ENCODE data around the gene NINJ1.

NINJ1 gene

DNA sequence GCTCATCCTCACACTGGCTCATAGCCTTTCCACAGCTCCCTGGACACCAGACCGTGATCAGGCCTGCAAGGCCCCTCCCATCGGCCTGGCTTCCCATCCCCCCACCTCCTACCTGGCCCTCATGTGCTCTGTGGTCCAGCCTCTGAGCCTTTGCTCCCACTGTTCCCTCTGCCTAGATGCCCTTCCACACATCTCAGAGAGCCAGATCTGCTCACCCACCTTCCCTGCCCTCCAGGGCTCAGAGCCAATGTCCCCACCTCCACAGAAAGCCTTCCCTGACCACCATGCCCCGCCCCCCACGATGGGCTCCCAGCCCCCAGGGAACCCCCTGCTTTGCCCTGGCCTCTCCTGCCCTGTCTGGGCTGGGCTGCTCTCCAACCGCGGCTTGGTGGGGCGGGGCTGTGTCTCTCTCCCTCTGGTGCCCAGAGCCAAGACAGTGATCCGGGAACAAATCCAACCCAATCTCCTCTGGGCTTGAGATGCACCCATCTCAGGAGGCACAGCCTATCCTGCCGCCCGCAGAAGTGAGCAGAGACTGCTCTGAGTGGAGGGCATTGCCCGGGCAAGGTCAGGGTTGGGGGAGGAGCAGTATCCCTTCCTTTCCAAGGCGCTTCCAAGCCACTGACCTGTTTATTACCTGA lies 1.6 kb downstream of the NINJ1 start:
- DNase-seq = no peak

GRCh38 chr9:93131599-93132286 lies 2.3 kb downstream of the NINJ1 start:
- no peak for DNase-seq

DNA sequence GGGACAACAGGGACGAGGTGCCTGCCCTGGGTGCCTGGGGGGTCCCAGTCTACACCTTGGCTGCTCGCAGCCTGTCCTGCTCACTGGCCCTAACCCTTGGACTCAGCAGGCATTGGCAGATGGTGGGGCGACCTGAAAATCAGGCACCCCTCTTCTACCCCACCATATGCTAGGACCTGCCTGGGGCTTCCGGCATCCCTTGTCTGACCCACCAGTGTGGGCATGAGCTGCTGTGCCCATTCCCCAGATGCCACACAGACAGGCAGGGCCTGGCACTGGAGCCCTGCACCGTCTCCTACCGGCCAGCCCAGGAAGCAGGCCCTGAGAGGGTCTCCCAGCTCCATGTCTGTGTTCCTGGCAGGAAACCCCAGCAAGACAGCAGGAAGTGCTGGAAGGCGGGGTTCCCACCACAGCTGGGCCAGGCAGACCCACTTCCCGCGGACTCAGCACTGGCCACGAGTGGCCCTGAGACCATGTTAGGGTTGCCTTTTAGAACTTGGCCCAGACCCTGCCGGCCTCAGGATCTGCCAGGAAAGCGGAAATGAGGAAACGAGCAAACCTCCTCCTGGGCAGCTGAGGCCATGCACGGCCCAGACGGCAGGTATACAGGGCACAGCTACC lies 3.1 kb downstream of the NINJ1 start:
- DNase-seq = no peak

GRCh38 chr9:93129691-93130500 lies 4.2 kb downstream of the NINJ1 start:
- no peak for DNase-seq

GRCh38 chr9:93129286-93129685 lies 4.8 kb downstream of the NINJ1 start:
- DNase-seq = no peak

DNA sequence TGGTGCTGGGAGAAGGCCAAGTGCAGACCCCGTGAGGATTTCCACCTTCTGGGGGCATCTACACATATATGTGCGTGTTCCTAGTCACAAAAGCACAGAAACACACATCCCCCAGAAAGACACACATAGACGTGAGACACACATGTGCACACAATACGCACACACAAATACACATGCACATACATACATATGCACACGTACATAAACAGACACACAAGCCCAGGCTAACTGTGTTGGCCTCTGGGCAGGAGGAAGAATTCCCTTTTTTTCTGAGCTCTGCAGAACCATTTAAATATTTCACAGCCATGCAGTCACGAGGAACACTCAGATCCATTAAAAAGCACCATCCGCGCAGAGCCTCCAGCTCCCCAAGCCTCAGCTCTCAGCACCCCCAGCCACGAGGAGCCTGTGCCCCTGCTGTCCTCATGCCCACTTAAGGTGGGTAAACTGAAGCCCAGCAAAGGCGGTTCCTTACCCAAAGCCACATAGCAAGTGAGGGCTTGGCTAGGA lies 5.3 kb downstream of the NINJ1 start:
- no peak for DNase-seq

DNA sequence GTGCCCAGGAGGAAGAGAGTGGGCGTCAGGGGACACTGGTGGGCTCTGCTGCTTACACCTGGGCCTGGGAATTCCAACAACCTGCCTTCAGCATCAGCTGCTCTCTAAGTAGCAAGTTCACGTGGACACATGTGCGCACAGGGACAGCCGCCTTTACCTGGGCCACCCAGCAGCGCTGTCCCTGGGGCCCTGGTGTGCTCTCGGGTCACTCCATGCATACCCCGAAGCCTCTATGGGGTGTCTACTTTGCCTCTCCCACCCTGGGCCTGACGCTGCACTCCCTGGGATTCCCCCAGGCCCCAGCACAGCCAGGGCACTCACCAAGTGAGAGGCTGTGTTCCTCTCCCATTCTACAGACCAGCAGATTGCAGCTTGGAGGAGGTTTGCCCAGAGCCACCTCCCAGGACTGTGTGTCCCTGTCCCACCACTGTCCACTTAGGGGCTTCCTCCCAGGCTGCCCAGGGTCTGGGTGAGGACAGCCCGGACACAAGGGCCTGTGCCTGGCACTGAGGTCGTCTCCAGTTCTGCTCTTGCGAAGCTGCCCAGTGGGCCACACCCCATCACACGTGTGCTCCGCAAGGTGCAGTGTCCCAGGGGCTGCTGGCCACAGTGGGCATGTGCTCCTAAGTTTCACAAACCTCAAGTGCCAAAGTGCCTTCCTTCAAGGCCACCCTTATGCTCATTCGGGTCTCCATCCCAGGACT lies 5.9 kb downstream of the NINJ1 start:
- DNase-seq = no peak

DNA sequence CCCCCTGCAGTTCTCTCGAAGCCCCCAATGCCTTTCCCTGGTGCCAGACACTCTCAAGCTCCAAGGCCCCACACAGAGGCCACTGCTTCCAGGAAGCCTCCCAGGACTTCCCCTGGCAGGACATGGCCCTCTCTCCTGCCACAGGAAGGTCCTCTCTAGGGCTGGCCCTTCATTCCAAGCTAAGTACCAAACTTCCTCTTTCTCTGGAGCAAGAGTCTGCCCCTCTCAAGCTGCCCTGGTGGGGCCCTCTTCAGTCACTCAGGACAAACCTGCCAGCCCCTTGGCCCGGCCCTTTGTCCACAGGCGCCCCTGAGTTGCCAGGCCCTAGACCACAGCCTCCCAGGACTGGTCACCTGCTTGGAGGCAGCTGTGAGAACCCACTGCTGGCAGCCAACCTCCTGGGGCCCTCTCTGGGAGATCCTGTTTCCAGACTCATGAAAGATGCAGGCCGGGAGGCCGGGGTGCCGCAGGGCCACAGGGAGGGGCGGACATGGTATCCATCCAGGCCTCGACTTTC lies 6.6 kb downstream of the NINJ1 start:
- no peak for DNase-seq

GRCh38 chr9:93126825-93127368 lies 7.2 kb downstream of the NINJ1 start:
- DNase-seq = no peak

- DNase-seq = no peak
Measured at GRCh38 chr9:93126151-93126781, 7.8 kb downstream of the NINJ1 start.

GRCh38 chr9:93125331-93125894 lies 8.6 kb downstream of the NINJ1 start:
- no peak for DNase-seq

DNA sequence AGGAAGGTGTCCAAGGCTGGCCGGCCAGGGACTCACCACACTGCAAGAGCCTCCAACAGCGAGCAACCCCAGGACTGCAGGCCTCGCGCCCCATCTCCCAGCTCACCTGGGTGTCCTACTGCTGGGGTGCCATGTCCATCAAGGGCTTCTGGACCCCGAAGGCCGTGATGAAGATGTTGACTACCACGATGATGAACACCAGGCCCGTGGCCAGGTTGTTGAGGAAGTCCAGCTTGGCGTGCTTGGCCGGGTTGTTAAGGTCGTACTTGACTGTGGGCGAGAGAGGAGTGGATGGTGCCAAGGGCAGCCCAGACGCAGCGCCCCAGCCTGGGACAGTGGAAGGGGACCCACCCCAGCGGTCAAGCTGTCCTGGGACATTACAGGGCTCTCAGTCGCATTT lies 9.3 kb downstream of the NINJ1 start:
- no peak for DNase-seq

- no peak for DNase-seq
Measured at GRCh38 chr9:93123561-93124283, 10.3 kb downstream of the NINJ1 start.

DNA sequence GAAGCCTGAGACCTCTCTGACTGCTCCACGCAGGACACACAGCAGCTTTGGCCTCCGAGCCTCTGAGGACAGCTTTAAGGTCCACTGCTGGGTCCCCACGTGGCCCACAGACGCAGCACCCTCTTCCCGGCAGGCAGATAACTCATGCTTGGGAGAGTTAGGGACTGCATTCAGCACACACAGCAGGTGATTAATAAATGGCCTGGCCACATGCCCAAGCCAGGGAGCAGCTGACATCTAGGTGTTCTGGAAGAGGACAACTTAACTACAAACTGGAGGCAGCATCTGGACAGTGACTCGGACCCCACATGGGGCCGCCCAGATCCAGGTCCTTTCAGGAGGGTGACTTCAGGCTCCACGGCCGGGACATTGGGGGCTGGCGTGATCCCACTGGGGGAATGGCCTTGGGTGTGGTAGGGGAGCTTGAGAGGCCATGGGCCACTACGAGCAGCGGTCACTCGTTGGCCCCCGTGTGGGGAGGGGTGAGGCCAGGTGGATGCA lies 11.3 kb downstream of the NINJ1 start:
- no peak for DNase-seq

- DNase-seq = no peak
Measured at GRCh38 chr9:93121316-93122241, 12.5 kb downstream of the NINJ1 start.

- no peak for DNase-seq
Measured at GRCh38 chr9:93120846-93121315, 13.2 kb downstream of the NINJ1 start.

- no peak for DNase-seq
Measured at GRCh38 chr9:93119953-93120845, 13.9 kb downstream of the NINJ1 start.

- no peak for DNase-seq
Measured at GRCh38 chr9:93119703-93119952, 14.4 kb downstream of the NINJ1 start.

All from cerebellar nuclear complex (tissue), 1 donor.